ENCODE data around the gene FAM222A. TPM values are rescaled to one million over a fixed set of nuclear protein-coding genes. Genes with fewer than 3 reads are reported as not detected.
A peak's percentile ranks its signal among the peaks of the same experiment; 100 is the strongest.

FAM222A gene
- total RNA-seq, 1 experiment from 2014 or later = 3.7 TPM

- Histone ChIP-seq H3K4me1 (ENCODE audit: control insufficient read depth in 1 of 2, insufficient read depth in 2 of 2, low read length in 2 of 2) (peaks cover 7 to 9% of the 10 kb centered on the region in 2 experiments), H3K9me2 (ENCODE audit: insufficient read depth) (no peaks in the 10 kb centered on the region), H3K27me3 (ENCODE audit: insufficient read depth, low read length) (no peaks in the 10 kb centered on the region), H3K9me3 (ENCODE audit: control insufficient read depth in 1 of 2, insufficient read depth in 1 of 2, low read depth in 1 of 2, low read length in 2 of 2) (no peaks in the 10 kb centered on the region; a peak in 1 of 4 replicates), H4K20me1 (ENCODE audit: insufficient read depth) (no peaks in the 10 kb centered on the region), H3K9ac (ENCODE audit: low read length) (no peak overlapping the region), H3K27ac (ENCODE audit: low read depth, low read length) (no peak overlapping the region), H3K4me3 (replicated peaks in 1 of 2; ENCODE audit: low read depth in 1 of 2, low read length in 2 of 2) (no peak overlapping the region), H3K36me3 (ENCODE audit: control insufficient read depth in 1 of 2, insufficient read depth in 2 of 2, low read length in 2 of 2) (no peaks in the 10 kb centered on the region), H3K79me2 (ENCODE audit: insufficient read depth, low read length) (no peaks in the 10 kb centered on the region), H3K4me2 (ENCODE audit: low read length) (no peak overlapping the region), H2AFZ (ENCODE audit: low read depth, low read length, poor library complexity, severe bottlenecking) (no peak overlapping the region)
- no TSS peak for BruUV-seq (replicated peaks)
- ATAC-seq = no peak
- peak; percentile 42 for TF ChIP-seq RAD21 (IDR thresholded peaks at IDR 0.05; ENCODE audit: low read depth)
- no peak for TF ChIP-seq SRF (IDR thresholded peaks at IDR 0.05; ENCODE audit: low read depth)
- TF ChIP-seq CTCF (IDR thresholded peaks at IDR 0.05 in 2 of 3, conservative IDR thresholded peaks at IDR 0.05 in 1 of 3; ENCODE audit: borderline replicate concordance in 1 of 3, insufficient read depth in 1 of 3, low read depth in 2 of 3, low read length in 2 of 3) = 0 out of 6 replicates have a peak, but pooled peaks of 1 of the 3 experiments have one; percentile 10
- intact Hi-C loops (cut with micrococcal nuclease) = no loop called here
- ChIA-PET CTCF (interaction anchor here (1.1 kb wide), 1 partner anchor 347 kb away, joined by 4 read pairs; no protein-coding TSS in a partner anchor), POLR2A (no interaction called here), RAD21 (ENCODE audit: low non-redundant PET in 1 of 2, low total read pairs in 2 of 2, uncharacterized antibody in 2 of 2, unreplicated experiment in 2 of 2) (interaction anchor here in 1 of 2 experiments (0.9 kb wide), 1 partner anchor 351 kb away, joined by 3 read pairs; no protein-coding TSS in a partner anchor)
- no peak for DNase-seq (ENCODE audit: low read depth, low spot score)
These were observed 65.8 kb downstream of the FAM222A start for GRCh38 chr12:109779382-109779781.

- Histone ChIP-seq H3K4me3 (replicated peaks in 1 of 2; ENCODE audit: low read depth in 1 of 2, low read length in 2 of 2) (no peak overlapping the region), H3K9ac (ENCODE audit: low read length) (no peak overlapping the region), H3K4me1 (ENCODE audit: control insufficient read depth in 1 of 2, insufficient read depth in 2 of 2, low read length in 2 of 2) (peaks cover 7 to 8% of the 10 kb centered on the region in 2 experiments), H3K4me2 (ENCODE audit: low read length) (no peak overlapping the region), H3K27me3 (ENCODE audit: insufficient read depth, low read length) (no peaks in the 10 kb centered on the region), H2AFZ (ENCODE audit: low read depth, low read length, poor library complexity, severe bottlenecking) (no peak overlapping the region), H3K9me3 (ENCODE audit: control insufficient read depth in 1 of 2, insufficient read depth in 1 of 2, low read depth in 1 of 2, low read length in 2 of 2) (no peaks in the 10 kb centered on the region; a peak in 1 of 4 replicates), H3K27ac (ENCODE audit: low read depth, low read length) (no peak overlapping the region), H4K20me1 (ENCODE audit: insufficient read depth) (no peaks in the 10 kb centered on the region), H3K9me2 (ENCODE audit: insufficient read depth) (no peaks in the 10 kb centered on the region), H3K36me3 (ENCODE audit: control insufficient read depth in 1 of 2, insufficient read depth in 2 of 2, low read length in 2 of 2) (no peaks in the 10 kb centered on the region), H3K79me2 (ENCODE audit: insufficient read depth, low read length) (no peaks in the 10 kb centered on the region)
- CTCF ChIA-PET = no interaction called here
- RAD21 ChIA-PET (ENCODE audit: low non-redundant PET in 1 of 2, low total read pairs in 2 of 2, uncharacterized antibody in 2 of 2, unreplicated experiment in 2 of 2) = no interaction called here
- no peak for ATAC-seq
- no peak for DNase-seq (ENCODE audit: low read depth, low spot score)
- intact Hi-C loops (cut with micrococcal nuclease) = no loop called here
- BruUV-seq (replicated peaks) = no TSS peak
- POLR2A ChIA-PET = no interaction called here
- TF ChIP-seq CBX3 (IDR thresholded peaks at IDR 0.05; ENCODE audit: low read depth) (no peak), POLR2A (IDR thresholded peaks at IDR 0.05; ENCODE audit: borderline replicate concordance, extremely low read depth, insufficient read depth, insufficient read length) (no peak), CEBPB (IDR thresholded peaks at IDR 0.05; ENCODE audit: low read depth) (no peak), JUND (IDR thresholded peaks at IDR 0.05) (no peak), POLR2AphosphoS5 (IDR thresholded peaks at IDR 0.05; ENCODE audit: low read depth, low read length) (no peak), FOSL1 (IDR thresholded peaks at IDR 0.05; ENCODE audit: low read depth) (no peak), REST (IDR thresholded peaks at IDR 0.05; ENCODE audit: low read depth) (no peak), ELF1 (IDR thresholded peaks at IDR 0.05; ENCODE audit: borderline replicate concordance, low read depth) (no peak), EZH2 (IDR thresholded peaks at IDR 0.05) (no peak), MAX (IDR thresholded peaks at IDR 0.05) (no peak), TCF7L2 (IDR thresholded peaks at IDR 0.05; ENCODE audit: borderline replicate concordance, extremely low read depth, insufficient read depth, insufficient read length) (no peak), ZNF274 (IDR thresholded peaks at IDR 0.05; ENCODE audit: low read depth, low read length) (no peak), ZFX (IDR thresholded peaks at IDR 0.05) (no peak), SIN3A (IDR thresholded peaks at IDR 0.05; ENCODE audit: low read depth) (no peak)
These were observed 68.2 kb downstream of the FAM222A start for GRCh38 chr12:109781668-109782325.
